Activated CD8-positive, alpha-beta memory T cell treated with anti-CD3 and anti-CD28 coated beads, Interleukin-2, amount 50 U/mL, for 24 hours (primary cell): ENCODE data around the gene FKBP6.
"Not testable (repeated sequence)": the region's sequence is repeated elsewhere in the genome, so short reads cannot be mapped to it uniquely, and the experiment has no call there.

ENCODE experiments used
- DNase-seq: peaks from one replicate; pipeline ENCODE4 v3.0.0-alpha.2; 2020; ENCODE audit errors: extremely low read depth

The FKBP6 gene, protein sequence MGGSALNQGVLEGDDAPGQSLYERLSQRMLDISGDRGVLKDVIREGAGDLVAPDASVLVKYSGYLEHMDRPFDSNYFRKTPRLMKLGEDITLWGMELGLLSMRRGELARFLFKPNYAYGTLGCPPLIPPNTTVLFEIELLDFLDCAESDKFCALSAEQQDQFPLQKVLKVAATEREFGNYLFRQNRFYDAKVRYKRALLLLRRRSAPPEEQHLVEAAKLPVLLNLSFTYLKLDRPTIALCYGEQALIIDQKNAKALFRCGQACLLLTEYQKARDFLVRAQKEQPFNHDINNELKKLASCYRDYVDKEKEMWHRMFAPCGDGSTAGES

GRCh38 chr7:73327922-73328321, at the start of gene FKBP6, which contains the start of gene TRIM50:
Gene FKBP6 (plus strand): TSS chr7:73328161. CDS start chr7:73328429, 268 bp downstream.
Gene TRIM50 (minus strand): TSS chr7:73328082. CDS start chr7:73324787, 3,295 bp downstream.
- DNase-seq, result not testable (repeated sequence)

DNA sequence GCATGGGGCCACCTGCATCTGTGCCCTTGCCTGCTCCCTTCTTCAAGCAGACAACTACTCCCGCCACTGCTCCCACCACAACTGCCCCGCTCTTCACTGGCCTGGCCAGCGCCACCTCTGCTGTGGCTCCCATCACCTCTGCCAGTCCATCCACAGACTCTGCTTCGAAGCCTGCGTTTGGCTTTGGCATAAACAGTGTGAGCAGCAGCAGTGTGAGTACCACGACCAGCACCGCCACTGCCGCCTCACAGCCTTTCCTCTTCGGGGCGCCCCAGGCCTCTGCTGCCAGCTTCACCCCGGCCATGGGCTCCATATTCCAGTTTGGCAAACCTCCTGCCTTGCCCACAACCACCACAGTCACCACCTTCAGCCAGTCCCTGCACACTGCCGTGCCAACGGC, 30.7 kb upstream of the FKBP6 start:
- DNase-seq, result not testable (repeated sequence)

DNA sequence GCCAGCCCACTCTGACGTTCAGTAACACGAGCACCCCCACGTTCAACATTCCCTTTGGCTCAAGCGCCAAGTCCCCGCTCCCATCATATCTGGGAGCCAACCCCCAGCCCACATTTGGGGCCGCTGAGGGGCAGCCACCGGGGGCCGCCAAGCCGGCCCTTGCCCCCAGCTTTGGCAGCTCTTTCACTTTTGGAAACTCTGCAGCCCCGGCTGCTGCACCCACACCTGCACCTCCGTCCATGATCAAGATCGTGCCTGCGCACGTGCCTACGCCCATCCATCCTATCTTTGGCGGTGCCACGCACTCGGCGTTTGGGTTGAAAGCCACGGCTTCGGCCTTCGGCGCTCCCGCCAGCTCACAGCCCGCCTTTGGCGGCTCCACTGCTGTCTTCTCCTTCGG, 30.3 kb upstream of the FKBP6 start:
- DNase-seq, result not testable (repeated sequence)

- not testable (repeated sequence) for DNase-seq
These were observed 28.1 kb upstream of the FKBP6 start for GRCh38 chr7:73299812-73300211.

DNA sequence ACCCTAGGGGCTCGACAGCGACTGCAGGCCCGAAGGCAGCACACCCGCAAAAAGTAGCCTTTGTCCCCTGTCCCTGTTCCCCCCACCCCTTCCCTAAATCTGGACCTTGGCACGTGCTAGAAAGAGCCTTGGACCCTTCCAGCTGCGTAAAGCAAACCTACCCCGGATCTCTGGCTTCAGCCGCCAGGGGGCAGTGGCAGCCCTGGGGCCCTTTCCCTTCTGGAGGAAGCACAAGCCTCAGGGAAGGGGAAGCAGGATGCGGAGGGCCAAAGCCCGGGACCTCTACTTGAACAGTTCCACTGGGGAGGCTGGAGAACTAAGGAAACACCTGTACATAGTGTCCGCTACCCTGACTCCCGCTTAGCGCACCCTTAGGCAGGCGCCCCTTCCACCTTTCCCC, 26.9 kb upstream of the FKBP6 start:
- DNase-seq, result not testable (repeated sequence)

- not testable (repeated sequence) for DNase-seq
These were observed 25.1 kb upstream of the FKBP6 start for GRCh38 chr7:73302846-73303245.

- no peak for DNase-seq
These were observed 24.4 kb upstream of the FKBP6 start for GRCh38 chr7:73303546-73303945.

DNA sequence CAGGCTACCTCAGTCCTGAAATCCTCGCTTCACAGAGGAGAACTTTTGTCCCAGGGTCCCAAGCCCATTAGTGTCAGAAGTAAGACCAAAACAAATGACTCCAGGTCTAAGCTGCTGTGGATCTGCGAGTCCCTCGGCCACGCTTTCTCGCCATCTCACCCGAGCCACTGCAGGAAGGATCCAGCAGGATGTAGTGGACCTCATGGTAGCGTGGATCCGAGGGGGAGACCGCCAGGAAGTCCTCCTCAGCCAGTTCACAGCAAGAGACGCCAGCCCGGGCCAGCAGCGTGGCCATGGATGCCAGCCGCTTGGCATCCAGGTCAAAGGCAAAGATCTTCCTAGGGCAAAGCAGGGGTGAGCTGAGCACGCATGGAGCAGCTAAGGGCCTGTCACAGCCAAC, 23.9 kb upstream of the FKBP6 start:
- DNase-seq, result no peak

DNA sequence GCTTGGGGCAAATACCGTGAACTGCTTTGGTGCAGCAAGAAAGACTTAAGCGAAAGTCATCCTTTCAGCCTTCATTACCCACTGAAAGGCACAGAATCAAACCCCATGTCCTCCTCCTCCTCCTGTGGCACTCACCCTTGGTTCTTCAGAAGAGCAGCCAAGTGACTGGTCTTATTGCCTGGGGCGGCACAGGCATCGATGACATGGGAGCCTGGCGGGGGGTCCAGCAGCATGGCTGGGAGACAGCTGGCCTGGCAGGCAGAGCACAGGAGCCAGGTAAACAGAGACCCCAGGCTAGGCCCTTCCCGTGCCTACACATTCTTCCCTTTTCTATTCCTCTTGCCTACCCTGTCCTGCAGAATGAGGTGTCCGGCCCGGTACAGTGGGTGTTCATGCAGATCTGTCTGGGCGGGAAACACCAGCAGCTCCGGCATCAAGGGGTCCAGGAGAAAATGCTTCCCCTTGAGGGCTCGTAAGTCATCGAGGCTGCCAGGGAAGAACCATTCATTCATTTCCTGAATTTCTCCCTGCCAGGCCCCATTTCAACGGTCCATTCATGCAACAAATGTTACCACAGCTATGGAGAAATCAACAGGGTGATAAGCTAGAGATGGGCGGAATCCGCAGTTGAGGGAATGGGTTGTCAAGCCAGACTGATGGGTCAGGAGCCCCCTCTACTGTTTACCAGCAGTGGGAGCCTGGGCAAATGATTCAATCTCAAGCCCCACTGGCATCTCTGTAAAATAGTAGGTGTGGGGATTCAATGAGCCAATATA, 23.2 kb upstream of the FKBP6 start:
- not testable (repeated sequence) for DNase-seq

DNA sequence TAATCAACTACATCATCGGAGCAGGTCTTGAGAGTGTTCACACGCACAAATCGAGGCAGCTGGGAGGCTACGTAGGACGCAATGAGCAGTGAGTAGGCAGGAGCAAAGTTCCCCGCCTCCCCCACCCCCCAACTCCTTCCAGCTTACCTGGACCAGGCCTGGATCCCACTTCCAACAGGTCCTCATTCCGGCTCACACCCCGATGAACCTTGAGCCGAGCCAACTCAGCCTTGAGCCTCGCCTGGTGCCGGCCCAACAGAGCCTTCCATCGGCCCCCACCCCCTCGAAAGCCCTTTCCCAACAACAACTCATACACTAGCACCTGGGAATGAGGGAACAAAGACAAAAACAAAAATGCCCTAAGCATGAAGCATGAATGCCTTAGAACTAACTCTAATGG, 20.5 kb upstream of the FKBP6 start:
- no peak for DNase-seq

DNA sequence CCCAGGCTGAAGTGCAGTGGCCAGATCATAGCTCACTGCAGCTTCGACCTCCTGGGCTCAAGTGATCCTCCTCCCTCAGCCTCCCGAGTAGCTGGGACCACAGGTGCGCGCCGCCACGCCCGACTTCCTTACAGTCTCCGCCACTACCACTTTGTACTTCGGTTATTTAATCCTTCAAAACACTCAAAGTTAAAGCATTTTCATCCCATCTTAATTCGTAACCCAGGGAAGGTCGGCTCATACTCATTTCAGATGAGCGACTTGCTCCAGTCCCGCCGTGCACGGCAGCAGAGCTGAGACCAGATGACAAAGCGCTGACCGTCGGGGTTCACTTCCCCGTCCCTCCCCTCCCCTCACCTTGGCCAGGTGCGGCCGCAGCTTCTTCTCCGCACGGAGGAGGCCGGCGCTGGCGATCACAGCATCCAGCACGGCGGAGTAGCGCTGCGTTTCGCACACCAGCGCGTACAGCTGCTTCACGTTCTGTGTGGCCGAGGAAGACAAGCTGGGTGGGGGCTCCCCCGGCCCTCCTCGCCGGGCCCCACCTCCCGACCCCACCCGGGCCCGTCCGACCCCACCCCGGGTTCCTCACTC, 19.8 kb upstream of the FKBP6 start:
- no peak for DNase-seq

GRCh38 chr7:73308665-73309214, 19.2 kb upstream of the FKBP6 start, which contains the start of gene NSUN5:
Gene NSUN5 (minus strand): TSS chr7:73308826. CDS start chr7:73308790, 36 bp downstream.
- DNase-seq, result peak; percentile 77

- not testable (repeated sequence) for DNase-seq
These were observed 16.5 kb upstream of the FKBP6 start for GRCh38 chr7:73311421-73311820.

DNA sequence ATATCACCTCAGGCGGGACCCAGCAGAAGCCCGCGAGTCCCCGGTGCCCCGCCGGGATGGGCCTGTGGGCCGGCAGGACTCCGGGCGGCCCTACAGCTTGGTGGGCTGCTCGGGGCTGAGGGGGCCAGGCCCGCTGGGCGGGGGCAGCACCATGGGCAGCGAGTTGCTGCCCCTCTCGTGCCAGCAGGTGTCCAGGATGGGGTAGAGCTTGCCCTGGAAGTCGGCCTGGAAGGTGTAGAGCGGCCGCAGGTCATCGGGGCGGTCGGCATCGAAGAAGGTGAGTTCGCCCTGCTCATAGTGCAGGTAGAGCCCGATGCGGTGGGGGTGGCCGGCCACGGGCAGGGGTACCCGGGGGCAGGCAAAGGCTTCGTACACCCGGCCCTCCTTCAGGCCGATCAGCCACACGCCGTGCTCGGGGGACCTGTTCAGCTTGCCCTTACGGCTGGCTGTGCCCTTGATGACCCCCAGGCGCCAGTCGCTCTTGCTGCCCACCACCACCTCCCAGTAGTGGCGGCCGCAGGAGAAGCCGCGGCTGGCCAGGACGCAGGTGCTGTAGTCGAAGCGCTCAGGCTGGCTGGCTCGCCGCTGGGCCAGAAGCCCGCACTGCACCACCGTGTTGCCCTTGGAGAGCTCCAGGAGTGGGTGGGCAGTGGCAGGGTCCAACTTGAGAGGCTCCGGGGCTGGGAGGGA, 15.0 kb upstream of the FKBP6 start:
- DNase-seq, result no peak

DNA sequence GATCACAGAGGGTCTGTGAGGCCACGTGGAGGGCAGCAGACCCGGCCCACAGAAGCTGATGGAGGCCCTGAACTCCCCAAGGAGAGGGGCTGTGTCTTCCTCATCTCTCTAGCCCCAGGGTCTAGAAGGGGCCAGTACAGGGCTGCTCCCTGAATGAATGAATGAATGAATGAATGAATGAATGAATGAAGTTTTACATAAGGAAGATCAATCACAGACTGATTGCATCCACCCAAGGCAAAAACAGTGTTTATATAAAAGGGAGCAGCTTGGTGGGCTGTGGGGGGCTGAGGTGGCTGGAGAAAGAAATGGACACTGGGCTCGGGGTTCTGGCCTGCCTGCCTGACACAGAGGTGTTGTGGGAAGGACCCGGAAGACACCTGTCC, 14.4 kb upstream of the FKBP6 start:
- no peak for DNase-seq

GRCh38 chr7:73314271-73314670, 13.7 kb upstream of the FKBP6 start:
- DNase-seq, result no peak

GRCh38 chr7:73316521-73316920, 11.4 kb upstream of the FKBP6 start:
- DNase-seq, result no peak

GRCh38 chr7:73318656-73319204, 9.2 kb upstream of the FKBP6 start:
- not testable (repeated sequence) for DNase-seq

DNA sequence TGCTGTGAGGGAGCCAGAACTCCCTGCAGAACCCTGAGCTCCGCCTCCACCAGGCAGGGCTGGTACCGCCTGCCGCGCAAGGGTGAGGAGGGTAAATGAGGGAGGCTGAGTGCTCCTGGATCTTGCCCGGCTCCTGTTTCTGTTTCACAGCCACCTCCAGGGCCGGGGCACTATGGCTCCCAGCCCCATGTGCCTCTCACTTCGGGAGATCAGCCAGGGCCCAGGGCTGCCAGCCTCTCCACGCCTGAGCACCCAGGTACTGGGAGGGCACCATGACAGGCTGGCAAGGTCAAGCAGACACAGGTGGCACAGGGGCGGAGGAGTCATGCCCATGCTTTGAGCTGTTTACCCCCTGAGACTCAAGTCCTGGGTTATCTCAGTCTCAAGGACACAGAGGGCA, 8.4 kb upstream of the FKBP6 start:
- not testable (repeated sequence) for DNase-seq

DNA sequence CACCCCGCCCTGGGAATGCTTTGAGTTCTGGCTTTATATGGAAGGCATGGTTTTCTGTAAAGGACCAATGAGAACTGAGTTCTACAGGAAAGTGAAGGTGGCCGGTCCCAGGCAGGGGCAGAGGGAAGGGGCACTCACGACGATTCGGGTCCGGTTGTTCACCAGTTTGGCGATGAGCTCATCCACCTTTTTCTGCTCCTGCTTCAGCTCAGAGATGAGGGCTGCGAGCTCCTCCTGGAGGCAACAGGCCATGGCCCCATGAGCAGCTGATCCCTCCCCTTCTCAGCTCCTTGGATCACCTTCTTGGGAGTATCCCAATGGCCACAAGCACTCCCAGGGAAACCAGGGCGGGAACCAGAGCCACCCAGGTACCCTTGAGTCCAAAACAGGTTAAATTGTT, 8.0 kb upstream of the FKBP6 start:
- DNase-seq, result not testable (repeated sequence)

- not testable (repeated sequence) for DNase-seq
These were observed 4.4 kb upstream of the FKBP6 start for GRCh38 chr7:73323434-73324080.
